Measurements from ENCODE around the gene KMT2A.

- TF ChIP-seq POLR2A (IDR thresholded peaks at IDR 0.05; ENCODE audit: low read depth, low read length) (no peak), CTCF (IDR thresholded peaks at IDR 0.05; ENCODE audit: extremely low read depth in 1 of 2, insufficient read depth in 1 of 2, low read depth in 1 of 2, low read length in 2 of 2) (no peak), FOS (IDR thresholded peaks at IDR 0.05; ENCODE audit: borderline replicate concordance, insufficient read depth, low read length) (no peak), POLR2AphosphoS5 (IDR thresholded peaks at IDR 0.05; ENCODE audit: insufficient read depth, low read depth, low read length) (no peak), EZH2 (IDR thresholded peaks at IDR 0.05; ENCODE audit: borderline replicate concordance, low read depth, low read length, severe bottlenecking) (no peak), MAX (IDR thresholded peaks at IDR 0.05; ENCODE audit: insufficient read depth, insufficient read length) (no peak), GATA2 (IDR thresholded peaks at IDR 0.05; ENCODE audit: insufficient read depth, insufficient read length, low read depth, low read length) (no peak), MYC (IDR thresholded peaks at IDR 0.05; ENCODE audit: low read depth, low read length) (no peak)
Measured at GRCh38 chr11:118497831-118498230, 61.5 kb downstream of the KMT2A start.
